Measurements from ENCODE around the gene RNU1-3. TPM values are rescaled to one million over a fixed set of nuclear protein-coding genes. Genes with fewer than 3 reads are reported as not detected.
"Not testable (repeated sequence)": the region's sequence is repeated elsewhere in the genome, so short reads cannot be mapped to it uniquely, and the experiment has no call there.

The RNU1-3 gene
- total RNA-seq, 1 donor from 2014 or later: 2,859 TPM

DNA sequence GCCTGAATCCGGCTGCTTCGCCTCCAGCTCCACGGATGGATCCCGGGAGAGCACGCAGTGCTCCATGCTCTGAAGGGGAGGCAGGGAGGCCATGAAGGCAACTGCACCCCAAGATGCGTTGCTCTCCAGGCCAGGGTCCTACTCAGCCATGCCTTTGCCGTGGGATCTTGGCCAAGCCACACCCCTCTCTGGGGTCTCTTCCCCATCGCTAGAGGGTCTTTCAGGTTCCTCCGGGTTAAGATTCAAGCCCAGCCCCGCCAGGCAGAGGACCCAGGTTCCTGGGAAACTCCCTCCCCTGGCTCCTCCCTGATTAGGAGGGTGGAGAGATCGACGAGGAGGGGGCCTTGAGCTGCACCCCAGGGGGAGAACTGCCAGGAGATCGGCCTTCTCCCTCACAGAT is 37.3 kb upstream of the RNU1-3 start:
- not testable (repeated sequence) for H3K27me3 Mint-ChIP-seq (ENCODE audit: unreplicated experiment); H3K36me3 Mint-ChIP-seq (ENCODE audit: unreplicated experiment); H3K9me3 Mint-ChIP-seq (ENCODE audit: unreplicated experiment); DNase-seq (ENCODE audit: extremely low spot score, unreplicated experiment); H3K4me1 Mint-ChIP-seq (ENCODE audit: unreplicated experiment); H3K27ac Mint-ChIP-seq (ENCODE audit: unreplicated experiment); H3K4me3 Mint-ChIP-seq (ENCODE audit: unreplicated experiment)

DNA sequence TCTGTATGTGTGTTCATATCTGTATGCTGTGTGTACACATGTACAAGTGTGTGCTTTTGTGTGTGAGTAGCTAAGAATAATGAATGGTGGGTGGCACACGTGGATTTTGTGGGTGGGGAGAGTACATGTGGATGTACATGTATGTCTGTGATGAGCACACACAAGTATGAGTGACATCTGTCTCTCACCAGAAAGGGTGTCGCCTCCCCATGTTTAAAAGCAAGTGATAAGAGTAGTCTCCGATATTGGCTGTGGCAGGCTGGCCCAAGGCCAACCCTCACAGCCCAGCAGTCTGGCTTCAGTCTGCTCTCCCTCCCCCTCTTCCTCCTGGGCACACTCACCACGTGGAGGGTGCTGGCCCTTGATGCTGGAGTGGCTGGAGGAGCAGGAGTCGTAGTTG is 36.9 kb upstream of the RNU1-3 start:
- DNase-seq (ENCODE audit: extremely low spot score, unreplicated experiment); H3K27me3 Mint-ChIP-seq (ENCODE audit: unreplicated experiment); H3K36me3 Mint-ChIP-seq (ENCODE audit: unreplicated experiment); H3K27ac Mint-ChIP-seq (ENCODE audit: unreplicated experiment); H3K4me3 Mint-ChIP-seq (ENCODE audit: unreplicated experiment); H3K9me3 Mint-ChIP-seq (ENCODE audit: unreplicated experiment); H3K4me1 Mint-ChIP-seq (ENCODE audit: unreplicated experiment): not testable (repeated sequence)

- not testable (repeated sequence) for H3K27ac Mint-ChIP-seq (ENCODE audit: unreplicated experiment); DNase-seq (ENCODE audit: extremely low spot score, unreplicated experiment); H3K4me3 Mint-ChIP-seq (ENCODE audit: unreplicated experiment); H3K4me1 Mint-ChIP-seq (ENCODE audit: unreplicated experiment); H3K36me3 Mint-ChIP-seq (ENCODE audit: unreplicated experiment); H3K9me3 Mint-ChIP-seq (ENCODE audit: unreplicated experiment); H3K27me3 Mint-ChIP-seq (ENCODE audit: unreplicated experiment)
These were observed 36.4 kb upstream of the RNU1-3 start for GRCh38 chr1:16703141-16703540.

GRCh38 chr1:16702280-16702679 is 35.5 kb upstream of the RNU1-3 start:
- H3K9me3 Mint-ChIP-seq (ENCODE audit: unreplicated experiment); DNase-seq (ENCODE audit: extremely low spot score, unreplicated experiment); H3K36me3 Mint-ChIP-seq (ENCODE audit: unreplicated experiment); H3K4me3 Mint-ChIP-seq (ENCODE audit: unreplicated experiment); H3K27ac Mint-ChIP-seq (ENCODE audit: unreplicated experiment); H3K27me3 Mint-ChIP-seq (ENCODE audit: unreplicated experiment); H3K4me1 Mint-ChIP-seq (ENCODE audit: unreplicated experiment): not testable (repeated sequence)

GRCh38 chr1:16701189-16701588 is 34.4 kb upstream of the RNU1-3 start:
- H3K4me3 Mint-ChIP-seq (ENCODE audit: unreplicated experiment); H3K27ac Mint-ChIP-seq (ENCODE audit: unreplicated experiment); H3K4me1 Mint-ChIP-seq (ENCODE audit: unreplicated experiment); H3K27me3 Mint-ChIP-seq (ENCODE audit: unreplicated experiment); DNase-seq (ENCODE audit: extremely low spot score, unreplicated experiment); H3K36me3 Mint-ChIP-seq (ENCODE audit: unreplicated experiment); H3K9me3 Mint-ChIP-seq (ENCODE audit: unreplicated experiment): not testable (repeated sequence)

- H3K4me3 Mint-ChIP-seq (ENCODE audit: unreplicated experiment); H3K27me3 Mint-ChIP-seq (ENCODE audit: unreplicated experiment); H3K9me3 Mint-ChIP-seq (ENCODE audit: unreplicated experiment); DNase-seq (ENCODE audit: extremely low spot score, unreplicated experiment); H3K36me3 Mint-ChIP-seq (ENCODE audit: unreplicated experiment); H3K4me1 Mint-ChIP-seq (ENCODE audit: unreplicated experiment); H3K27ac Mint-ChIP-seq (ENCODE audit: unreplicated experiment): not testable (repeated sequence)
These were observed 33.6 kb upstream of the RNU1-3 start for GRCh38 chr1:16700138-16700895.

DNA sequence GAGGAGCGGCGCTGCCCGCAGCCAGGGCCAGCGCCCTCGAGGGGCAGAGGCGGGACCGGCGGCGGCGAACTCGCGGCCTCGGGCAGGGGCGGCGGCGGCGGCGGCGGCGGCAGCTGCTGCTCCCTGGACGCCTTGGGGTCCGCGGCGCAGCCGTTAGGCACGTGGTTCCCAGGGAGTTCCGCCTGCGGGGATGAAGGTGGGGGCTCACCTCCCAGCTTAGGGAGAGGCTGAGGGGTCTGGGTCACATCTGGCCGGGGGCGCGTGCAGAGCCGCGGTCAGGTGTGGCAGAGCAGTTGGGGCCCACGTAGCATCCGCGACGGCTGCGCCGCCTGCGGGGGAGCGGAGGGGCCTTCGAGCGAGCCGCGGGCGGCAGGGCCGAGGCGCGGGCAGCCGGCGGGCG is 32.7 kb upstream of the RNU1-3 start:
- not testable (repeated sequence) for H3K36me3 Mint-ChIP-seq (ENCODE audit: unreplicated experiment); DNase-seq (ENCODE audit: extremely low spot score, unreplicated experiment); H3K4me3 Mint-ChIP-seq (ENCODE audit: unreplicated experiment); H3K27me3 Mint-ChIP-seq (ENCODE audit: unreplicated experiment); H3K9me3 Mint-ChIP-seq (ENCODE audit: unreplicated experiment); H3K4me1 Mint-ChIP-seq (ENCODE audit: unreplicated experiment); H3K27ac Mint-ChIP-seq (ENCODE audit: unreplicated experiment)

DNA sequence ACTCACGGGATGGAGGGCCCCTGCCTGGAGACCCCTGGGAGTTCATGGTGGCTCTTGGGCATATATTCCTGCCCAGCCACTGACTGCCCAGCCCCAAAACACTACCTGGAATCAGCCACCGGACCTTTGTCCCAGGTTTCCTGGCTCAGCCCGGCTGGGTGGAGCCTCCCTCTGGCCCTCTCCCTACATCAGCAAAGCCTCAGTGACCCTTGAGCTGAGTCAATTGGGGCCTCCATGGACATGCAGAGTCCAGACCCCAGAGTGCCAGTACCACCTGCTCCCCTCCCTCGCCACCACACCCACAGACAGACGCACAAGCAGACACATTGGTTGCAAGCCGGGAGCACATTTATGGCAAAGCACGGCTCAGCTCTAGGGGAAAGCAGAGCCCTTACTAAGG is 30.4 kb upstream of the RNU1-3 start:
- not testable (repeated sequence) for H3K9me3 Mint-ChIP-seq (ENCODE audit: unreplicated experiment); H3K27me3 Mint-ChIP-seq (ENCODE audit: unreplicated experiment); H3K36me3 Mint-ChIP-seq (ENCODE audit: unreplicated experiment); H3K27ac Mint-ChIP-seq (ENCODE audit: unreplicated experiment); DNase-seq (ENCODE audit: extremely low spot score, unreplicated experiment); H3K4me3 Mint-ChIP-seq (ENCODE audit: unreplicated experiment); H3K4me1 Mint-ChIP-seq (ENCODE audit: unreplicated experiment)

DNA sequence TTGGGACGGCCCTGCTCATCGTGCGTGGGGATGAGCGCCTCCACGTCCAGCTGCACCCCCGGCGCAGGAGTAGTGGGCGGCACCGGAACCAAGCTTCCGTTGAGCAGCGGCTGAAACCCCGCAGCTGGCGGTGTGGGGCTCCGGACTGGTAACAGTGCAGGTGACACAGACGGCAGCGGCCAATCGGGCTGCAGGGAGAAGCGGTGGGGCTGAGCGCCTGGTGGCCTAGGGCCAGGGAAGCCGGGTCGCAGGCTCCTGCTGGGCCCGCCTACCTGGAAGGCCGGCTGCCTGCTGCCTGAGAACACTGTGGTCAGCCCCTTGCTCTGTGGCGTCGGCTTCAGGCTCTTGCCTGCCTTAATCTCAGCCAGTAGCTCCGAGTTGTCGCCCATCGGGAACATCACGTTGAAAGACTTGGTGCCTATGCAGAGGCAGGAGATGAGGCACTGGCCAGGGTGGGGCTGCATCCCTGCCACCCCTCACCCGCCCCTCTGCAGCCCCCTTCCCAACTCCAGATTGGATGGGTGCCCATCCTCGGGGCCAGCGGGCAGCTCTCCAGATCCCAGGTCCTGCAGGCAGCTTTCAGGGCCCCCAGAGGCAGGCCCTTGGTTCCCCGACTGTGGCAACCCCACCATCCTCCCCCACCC is 29.9 kb upstream of the RNU1-3 start:
- not testable (repeated sequence) for H3K27ac Mint-ChIP-seq (ENCODE audit: unreplicated experiment); H3K4me1 Mint-ChIP-seq (ENCODE audit: unreplicated experiment); H3K36me3 Mint-ChIP-seq (ENCODE audit: unreplicated experiment); DNase-seq (ENCODE audit: extremely low spot score, unreplicated experiment); H3K9me3 Mint-ChIP-seq (ENCODE audit: unreplicated experiment); H3K4me3 Mint-ChIP-seq (ENCODE audit: unreplicated experiment); H3K27me3 Mint-ChIP-seq (ENCODE audit: unreplicated experiment)

DNA sequence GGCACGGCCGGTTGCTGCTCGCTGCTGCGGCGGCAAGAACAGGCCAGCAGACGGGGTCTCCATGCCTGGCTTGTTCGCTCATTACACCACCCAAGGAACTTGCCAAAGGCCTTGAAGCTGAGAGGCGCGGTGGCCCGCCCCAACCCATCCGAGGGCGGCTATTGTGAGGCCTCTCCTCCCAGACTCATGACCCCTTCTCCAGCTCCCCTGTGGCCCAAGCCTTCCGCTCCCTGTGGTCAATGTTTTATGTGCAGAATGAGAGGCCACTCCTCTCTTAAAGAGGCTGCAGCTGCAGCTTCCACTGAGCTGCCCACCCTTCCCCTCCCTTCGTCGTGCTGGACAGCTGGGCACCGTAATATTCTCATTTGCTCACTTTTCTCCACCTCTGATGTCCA is 27.6 kb upstream of the RNU1-3 start:
- not testable (repeated sequence) for H3K4me1 Mint-ChIP-seq (ENCODE audit: unreplicated experiment); H3K27me3 Mint-ChIP-seq (ENCODE audit: unreplicated experiment); H3K4me3 Mint-ChIP-seq (ENCODE audit: unreplicated experiment); DNase-seq (ENCODE audit: extremely low spot score, unreplicated experiment); H3K27ac Mint-ChIP-seq (ENCODE audit: unreplicated experiment); H3K36me3 Mint-ChIP-seq (ENCODE audit: unreplicated experiment); H3K9me3 Mint-ChIP-seq (ENCODE audit: unreplicated experiment)

DNA sequence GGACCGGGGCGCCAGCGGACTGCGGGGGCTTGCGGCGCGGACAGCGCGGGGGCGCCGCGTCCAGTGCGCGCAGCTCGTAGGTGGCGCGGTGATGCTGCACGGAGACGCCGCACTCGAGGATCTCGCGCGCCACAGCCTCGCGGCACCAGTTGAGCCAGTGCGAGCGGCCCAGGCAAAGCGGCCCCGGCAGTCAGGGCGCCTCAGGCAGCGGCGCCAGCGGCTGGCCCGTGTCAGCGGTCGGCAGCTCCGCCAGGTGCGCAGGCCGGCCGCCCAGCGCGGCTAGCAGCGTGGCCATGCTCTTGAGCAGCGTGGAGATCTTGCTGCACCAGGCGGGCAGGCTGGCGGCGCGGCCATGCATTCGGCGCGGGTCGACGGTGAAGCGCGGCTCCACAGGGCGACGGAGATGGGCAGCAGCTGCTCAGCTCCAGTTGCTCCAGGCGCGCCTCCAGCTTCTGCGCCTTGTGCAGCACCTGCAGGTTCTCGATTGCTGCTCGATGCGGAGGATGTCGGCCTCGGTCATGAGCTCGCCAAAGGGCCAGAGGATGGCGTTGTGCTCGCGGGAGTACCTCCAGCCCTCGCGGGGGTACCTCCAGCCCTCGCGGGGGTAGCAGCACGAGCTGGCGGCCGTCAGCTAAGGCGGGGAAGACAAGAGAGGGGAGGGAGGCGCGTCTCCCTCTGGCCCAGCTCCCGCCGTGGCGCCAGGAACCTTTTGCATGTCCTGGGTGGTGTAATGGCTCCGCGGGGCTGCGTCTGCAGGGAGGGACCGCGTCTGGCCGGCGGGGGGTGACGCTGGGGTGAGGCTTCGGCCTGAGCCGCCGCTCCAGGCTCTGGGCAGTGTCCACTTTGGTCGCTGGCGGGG is 26.9 kb upstream of the RNU1-3 start:
- not testable (repeated sequence) for H3K27ac Mint-ChIP-seq (ENCODE audit: unreplicated experiment); H3K27me3 Mint-ChIP-seq (ENCODE audit: unreplicated experiment); H3K4me1 Mint-ChIP-seq (ENCODE audit: unreplicated experiment); H3K4me3 Mint-ChIP-seq (ENCODE audit: unreplicated experiment); DNase-seq (ENCODE audit: extremely low spot score, unreplicated experiment); H3K36me3 Mint-ChIP-seq (ENCODE audit: unreplicated experiment); H3K9me3 Mint-ChIP-seq (ENCODE audit: unreplicated experiment)

All from osteocyte (in vitro differentiated cells).